ENCODE results near the gene ESPNL. TPM values are rescaled to one million over a fixed set of nuclear protein-coding genes. Genes with fewer than 3 reads are reported as not detected.

ESPNL gene
- total RNA-seq, 2 experiments from 2014 or later, result not detected

Other genes starting within 250 kb of the ESPNL start
- under 1 TPM; 0.24 to 0.25 TPM for gene RAMP1, start 240.7 kb upstream of the ESPNL start, total RNA-seq
- gene UBE2F, start 133.3 kb upstream of the ESPNL start, total RNA-seq, result 10 to 100 TPM; 57.9 to 58.9 TPM
- 10 to 100 TPM; 71.6 to 72.9 TPM for gene SCLY, start 39.3 kb upstream of the ESPNL start, total RNA-seq
- not detected for gene KLHL30, start 38.3 kb downstream of the ESPNL start, total RNA-seq
- under 1 TPM; 0.27 to 0.34 TPM for gene ERFE, start 58.6 kb downstream of the ESPNL start, total RNA-seq
- 10 to 100 TPM; 52.9 to 54.7 TPM for gene ILKAP, start 103.4 kb downstream of the ESPNL start, total RNA-seq
- 1 to 10 TPM; 3.5 to 4.0 TPM for gene HES6, start 139.7 kb downstream of the ESPNL start, total RNA-seq
- gene PER2, start 188.3 kb downstream of the ESPNL start, total RNA-seq, result 10 to 100 TPM; 15.3 to 17.5 TPM
- gene TRAF3IP1, start 220.2 kb downstream of the ESPNL start, total RNA-seq, result 10 to 100 TPM in 1 of 2 experiments, 1 to 10 TPM in 1; 8.4 to 11.0 TPM